HG02884 (cell line): ENCODE data around the gene FZD2.
"Not testable (repeated sequence)": the region's sequence is repeated elsewhere in the genome, so short reads cannot be mapped to it uniquely, and the experiment has no call there.

Experiments
- ATAC-seq: cut with Tn5 transposase; IDR thresholded peaks from one replicate; pipeline ENCODE4 v1.9.1; 2021; ENCODE audit warnings: mild to moderate bottlenecking, moderate library complexity; ENCODE audit not compliant: unreplicated experiment

FZD2 gene

DNA sequence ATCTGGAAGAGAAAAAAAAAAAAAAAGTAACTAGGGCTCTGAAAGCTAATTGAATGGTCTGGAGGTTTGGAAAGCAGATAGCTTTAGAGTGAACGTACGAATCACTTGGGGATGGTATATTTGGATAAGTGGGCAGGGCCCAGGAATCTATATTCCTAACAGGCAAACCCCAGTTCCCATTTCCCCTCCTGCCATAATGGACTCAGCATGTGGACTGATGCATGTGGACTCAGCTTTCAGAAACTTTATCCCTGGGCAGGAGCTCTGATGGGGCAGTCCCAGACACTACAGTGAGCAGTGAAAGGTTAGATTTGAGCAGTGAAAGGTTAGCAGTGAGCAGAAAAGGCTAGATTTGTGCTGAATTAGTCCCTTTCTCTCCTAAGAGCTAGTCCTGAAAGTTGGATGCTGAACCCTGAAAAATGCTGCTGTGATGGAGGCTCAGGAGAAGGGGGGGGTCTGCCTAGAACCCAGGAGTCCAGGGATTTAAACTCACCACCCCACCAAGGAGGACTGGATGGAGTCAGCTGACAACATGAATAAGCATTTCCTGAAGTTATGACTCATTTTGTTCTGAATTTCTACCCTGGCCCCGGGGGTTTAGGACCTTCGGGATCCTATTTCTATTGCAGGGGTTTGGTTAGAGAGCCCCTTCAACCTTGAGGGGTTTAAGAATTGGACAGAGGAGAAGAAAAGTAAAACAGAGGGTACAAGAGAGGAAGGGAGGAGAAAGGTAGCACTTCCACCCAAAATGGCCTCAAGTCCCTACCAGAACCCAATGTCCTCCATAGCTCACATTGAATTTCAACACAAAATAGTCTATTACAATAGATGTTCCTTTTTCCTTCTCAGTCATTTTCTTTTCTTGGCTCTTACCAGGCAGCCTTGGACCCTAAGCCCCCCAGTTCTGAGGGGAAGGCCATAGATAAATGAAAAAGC lies 10.3 kb upstream of the FZD2 start:
- no peak for ATAC-seq

- ATAC-seq = no peak
Observed at GRCh38 chr17:44547625-44548267, 9.5 kb upstream of the FZD2 start.

DNA sequence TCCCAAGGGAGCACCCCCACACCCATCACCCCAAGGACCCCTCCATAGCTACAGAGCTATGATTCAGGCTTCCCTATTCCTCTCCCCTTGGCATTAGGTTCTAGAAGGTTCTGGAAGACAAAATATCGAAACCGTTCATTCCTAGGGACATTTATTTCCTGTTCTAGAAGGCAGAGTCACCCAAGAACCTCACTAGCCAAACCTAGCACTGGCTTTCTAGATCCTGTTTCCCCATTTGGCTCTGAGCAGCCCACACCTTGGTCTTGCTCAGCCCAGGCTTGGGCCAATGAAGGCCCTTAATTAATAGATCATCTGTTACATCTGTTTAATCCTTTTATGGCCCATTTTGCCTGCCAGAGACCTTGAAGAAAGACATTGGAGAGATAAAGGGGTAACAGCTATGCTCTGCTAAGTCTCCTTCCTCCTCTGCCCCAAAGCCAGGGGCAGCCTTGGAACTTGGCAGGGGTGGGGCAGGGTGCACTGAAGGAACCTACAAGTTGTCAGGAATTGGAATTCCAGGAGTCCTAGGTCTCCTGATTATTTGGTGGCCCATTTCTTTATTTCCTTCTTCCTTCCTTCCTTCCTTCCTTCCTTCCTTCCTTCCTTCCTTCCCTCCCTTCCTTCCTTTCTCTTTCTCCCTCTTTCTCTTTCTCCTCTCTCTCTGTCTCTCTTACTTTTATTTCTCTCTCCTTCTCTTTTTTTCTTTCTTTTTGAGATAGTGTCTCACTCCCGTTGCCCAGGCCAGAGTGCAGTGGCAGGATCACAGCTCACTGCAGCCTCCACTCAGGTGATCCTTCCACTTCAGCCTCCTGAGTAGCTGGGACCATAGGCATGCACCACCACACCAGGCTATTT lies 8.7 kb upstream of the FZD2 start:
- ATAC-seq = no peak

GRCh38 chr17:44549686-44550085 lies 7.6 kb upstream of the FZD2 start:
- no peak for ATAC-seq

DNA sequence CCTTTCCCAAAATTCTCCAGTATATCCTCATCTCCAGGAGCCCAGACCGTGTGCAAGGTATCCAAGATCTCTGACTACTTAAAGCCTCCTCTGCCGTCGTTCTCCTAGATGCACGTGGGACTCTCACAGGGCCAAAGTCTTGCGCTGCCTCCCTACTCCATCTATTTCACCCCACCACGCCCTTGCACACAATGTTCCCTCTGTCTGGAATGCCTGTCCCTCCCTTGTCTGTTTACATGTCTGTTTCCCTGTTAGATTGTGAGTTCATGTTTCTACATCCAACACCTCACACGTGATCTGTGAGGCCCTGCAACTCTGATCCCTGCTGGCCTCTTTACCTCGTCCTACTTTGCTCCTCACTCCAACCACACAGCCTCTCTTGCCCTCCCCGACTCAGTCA lies 4.9 kb upstream of the FZD2 start:
- ATAC-seq = no peak

- ATAC-seq = no peak
Observed at GRCh38 chr17:44555099-44555498, 2.2 kb upstream of the FZD2 start.

GRCh38 chr17:44556166-44556831 lies 985 bp upstream of the FZD2 start:
- no peak for ATAC-seq

- no peak for ATAC-seq
Observed at GRCh38 chr17:44557651-44558285, 484 bp downstream of the FZD2 start.

DNA sequence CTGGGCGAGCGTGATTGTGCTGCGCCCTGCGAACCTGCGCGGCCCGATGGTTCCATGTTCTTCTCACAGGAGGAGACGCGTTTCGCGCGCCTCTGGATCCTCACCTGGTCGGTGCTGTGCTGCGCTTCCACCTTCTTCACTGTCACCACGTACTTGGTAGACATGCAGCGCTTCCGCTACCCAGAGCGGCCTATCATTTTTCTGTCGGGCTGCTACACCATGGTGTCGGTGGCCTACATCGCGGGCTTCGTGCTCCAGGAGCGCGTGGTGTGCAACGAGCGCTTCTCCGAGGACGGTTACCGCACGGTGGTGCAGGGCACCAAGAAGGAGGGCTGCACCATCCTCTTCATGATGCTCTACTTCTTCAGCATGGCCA lies 1.0 kb downstream of the FZD2 start:
- ATAC-seq = no peak

DNA sequence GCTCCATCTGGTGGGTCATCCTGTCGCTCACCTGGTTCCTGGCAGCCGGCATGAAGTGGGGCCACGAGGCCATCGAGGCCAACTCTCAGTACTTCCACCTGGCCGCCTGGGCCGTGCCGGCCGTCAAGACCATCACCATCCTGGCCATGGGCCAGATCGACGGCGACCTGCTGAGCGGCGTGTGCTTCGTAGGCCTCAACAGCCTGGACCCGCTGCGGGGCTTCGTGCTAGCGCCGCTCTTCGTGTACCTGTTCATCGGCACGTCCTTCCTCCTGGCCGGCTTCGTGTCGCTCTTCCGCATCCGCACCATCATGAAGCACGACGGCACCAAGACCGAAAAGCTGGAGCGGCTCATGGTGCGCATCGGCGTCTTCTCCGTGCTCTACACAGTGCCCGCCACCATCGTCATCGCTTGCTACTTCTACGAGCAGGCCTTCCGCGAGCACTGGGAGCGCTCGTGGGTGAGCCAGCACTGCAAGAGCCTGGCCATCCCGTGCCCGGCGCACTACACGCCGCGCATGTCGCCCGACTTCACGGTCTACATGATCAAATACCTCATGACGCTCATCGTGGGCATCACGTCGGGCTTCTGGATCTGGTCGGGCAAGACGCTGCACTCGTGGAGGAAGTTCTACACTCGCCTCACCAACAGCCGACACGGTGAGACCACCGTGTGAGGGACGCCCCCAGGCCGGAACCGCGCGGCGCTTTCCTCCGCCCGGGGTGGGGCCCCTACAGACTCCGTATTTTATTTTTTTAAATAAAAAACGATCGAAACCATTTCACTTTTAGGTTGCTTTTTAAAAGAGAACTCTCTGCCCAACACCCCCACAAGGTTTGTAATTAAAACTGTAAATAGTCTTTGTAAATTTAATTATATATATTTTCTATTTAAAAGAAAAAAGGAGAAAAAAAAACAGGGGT lies 1.7 kb downstream of the FZD2 start:
- ATAC-seq = no peak

DNA sequence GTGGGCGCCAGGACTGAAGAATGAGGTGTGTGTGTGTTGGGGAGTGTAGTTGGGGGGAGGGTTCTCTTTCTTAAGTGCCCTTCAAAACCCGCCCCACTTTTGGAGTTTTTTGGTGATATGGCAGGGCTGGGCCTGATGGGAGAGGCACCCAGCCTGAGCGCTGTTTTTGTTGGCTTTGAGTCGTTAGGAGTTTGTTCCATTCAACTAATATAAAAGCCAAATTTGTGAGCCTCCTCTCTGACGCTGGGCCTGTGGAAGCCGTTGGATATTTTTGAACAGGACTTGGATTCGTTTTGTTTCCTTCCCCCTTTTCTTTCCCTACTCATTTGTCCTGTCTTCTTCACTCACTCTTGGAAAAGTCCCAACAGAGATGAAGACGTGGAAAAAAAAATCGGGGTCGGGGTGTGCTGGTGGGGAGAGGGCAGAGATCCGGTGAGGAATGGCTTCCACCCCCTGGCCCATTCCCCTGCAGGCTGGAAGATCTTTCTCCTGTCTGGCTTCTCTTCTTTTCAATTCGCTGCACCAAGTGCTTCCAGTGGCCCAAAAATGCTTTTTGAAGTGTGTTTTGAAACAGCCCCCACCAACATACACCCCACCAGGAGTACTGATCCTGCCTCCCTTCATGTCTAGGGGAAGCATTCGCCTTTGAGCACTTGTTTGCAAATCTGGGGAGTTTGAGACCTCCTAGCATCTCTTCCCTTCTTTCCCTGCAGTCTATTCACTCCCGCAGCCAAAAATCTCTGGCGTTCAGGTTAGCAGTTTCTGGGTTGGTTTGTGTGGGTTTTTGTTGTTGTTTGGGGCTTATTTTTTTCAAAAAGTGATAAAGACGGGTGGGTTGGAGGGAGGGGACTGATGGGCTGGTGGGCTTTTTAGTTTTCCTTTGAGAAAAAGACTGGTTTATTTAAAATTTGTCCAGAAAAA lies 2.6 kb downstream of the FZD2 start:
- no peak for ATAC-seq

DNA sequence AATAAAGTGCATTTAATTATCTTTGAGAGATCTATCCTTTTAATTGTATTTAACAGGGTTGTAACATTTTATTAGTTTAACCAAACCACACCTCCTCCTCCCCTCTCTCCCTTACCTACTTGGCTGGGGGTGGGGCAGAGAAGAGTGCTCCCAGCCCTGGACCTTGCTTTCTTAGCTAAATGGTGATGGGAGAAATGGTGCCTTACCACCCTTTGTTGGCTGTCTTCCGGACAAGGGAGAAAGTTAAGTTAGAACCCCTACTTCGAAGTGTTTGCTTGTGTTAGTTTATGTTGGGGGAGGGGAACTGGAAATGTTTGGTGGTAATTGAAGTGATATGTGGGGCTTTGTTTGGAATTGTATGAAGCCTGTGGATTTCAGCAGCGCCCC lies 3.9 kb downstream of the FZD2 start:
- no peak for ATAC-seq

GRCh38 chr17:44564429-44564828 lies 7.1 kb downstream of the FZD2 start:
- no peak for ATAC-seq

DNA sequence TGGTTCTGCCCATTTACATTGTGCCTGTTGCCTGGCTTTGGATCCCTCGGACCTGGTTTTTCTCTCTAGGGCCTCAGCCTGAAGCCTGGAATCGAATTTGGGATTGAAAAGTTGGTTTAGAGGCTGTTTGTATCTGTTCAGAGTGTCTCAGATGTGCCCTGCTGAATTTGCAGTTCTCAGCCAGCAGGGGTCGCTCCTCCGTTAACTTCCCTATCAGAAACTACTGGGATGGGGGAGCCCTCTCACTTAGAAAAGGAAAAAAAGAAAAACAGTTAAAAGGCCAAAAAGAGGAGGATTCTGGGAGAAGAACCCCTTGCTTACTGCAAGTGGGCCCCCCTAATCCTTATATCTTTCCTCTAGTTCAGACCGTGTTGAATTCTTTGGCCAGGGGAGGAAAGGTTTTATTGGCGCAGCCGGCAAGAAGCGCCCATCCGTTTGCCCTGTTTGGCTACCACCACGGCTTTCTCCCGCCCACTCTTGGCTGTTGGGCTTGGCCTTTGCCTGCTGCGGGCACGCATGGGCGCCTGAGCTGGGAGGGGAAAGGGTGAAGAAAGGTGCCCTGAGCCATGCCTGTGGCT lies 8.7 kb downstream of the FZD2 start:
- no peak for ATAC-seq

DNA sequence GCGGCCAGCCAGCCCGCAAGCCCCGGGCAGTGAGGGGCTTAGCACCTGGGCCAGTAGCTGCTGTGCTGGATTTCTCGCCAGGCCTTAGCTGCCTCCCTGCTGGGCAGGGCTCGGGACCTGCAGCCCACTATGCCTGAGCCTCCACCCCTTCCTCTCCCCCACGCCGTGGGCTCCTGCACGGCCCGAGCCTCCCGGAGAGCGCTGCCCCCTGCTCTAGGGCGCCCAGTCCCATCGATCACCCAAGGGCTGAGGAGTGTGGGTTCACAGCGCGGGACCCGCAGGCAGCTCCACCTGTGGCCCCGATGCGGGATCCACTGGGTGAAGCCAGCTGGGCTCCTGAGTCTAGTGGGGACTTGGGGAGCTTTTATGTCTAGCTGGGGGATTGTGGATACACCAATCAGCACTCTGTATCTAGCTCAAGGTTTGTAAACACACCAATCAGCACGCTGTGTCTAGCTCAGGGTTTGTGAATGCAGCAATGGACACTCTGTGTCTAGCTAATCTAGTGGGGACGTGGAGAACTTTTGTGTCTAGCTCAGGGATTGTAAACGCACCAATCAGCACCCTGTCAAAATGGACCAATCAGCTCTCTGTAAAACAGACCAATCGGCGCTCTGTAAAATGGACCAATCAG lies 11.1 kb downstream of the FZD2 start:
- ATAC-seq = not testable (repeated sequence)

DNA sequence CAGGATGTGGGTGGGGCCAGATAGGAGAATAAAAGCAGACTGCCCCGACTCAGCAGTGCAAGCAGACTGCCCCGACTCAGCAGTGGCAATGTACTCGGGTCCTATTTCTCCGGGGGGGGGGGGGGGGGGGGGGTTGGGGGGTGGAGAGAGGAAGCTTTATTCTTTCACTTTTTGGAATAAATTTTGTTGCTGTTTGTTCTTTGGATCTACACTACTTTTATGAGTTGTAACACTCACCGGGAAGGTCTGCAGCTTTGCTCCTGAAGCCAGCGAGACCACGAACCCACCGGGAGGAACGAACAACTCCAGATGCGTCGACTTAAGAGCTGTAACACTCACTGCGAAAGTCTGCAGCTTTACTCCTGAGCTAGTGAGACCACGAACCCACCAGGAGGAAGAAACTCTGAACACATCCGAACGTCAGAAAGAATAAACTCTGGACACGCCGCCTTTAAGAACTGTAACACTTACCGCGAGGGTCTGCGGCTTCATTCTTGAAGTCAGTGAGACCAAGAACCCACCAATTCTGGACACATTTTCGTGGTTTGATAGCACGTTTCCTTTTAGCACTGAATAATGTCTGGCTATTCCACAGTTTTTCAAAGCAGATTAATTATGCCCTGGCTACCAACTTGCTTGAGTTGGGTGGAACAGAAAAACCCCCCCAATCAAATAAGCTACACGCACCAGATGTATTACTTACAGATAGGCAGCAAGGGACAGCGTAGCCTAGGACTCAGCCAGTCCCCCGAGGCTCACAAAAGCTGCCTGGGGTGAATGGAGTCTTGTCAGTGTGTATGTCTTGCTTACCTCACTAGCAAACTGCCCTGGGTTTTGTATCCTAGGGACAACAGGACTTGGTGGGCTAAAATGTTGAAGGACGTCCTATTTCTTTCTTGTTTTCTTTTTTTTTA lies 11.9 kb downstream of the FZD2 start:
- ATAC-seq = no peak
